ENCODE measurements around the gene STH. TPM values are rescaled to one million over a fixed set of nuclear protein-coding genes. Genes with fewer than 3 reads are reported as not detected.

STH gene
- total and polyA plus RNA-seq, 7 donors = 0.25 to 2.0 (median 0.26) TPM; not detected in 4

DNA sequence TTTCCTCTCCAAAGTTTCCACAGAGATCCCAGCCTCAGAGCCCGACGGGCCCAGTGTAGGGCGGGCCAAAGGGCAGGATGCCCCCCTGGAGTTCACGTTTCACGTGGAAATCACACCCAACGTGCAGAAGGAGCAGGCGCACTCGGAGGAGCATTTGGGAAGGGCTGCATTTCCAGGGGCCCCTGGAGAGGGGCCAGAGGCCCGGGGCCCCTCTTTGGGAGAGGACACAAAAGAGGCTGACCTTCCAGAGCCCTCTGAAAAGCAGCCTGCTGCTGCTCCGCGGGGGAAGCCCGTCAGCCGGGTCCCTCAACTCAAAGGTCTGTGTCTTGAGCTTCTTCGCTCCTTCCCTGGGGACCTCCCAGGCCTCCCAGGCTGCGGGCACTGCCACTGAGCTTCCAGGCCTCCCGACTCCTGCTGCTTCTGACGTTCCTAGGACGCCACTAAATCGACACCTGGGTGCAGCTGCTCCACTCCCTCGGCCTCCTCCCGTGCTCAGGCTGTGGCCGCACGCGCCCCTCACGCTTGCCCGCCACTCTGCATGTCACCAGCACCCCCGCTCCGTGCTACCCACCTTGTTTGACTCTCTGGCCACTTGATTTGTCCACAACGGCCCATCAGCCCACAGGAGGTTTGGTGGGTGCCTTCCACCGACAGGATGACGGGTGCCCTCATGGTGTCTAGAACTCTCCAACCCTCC lies 15.3 kb upstream of the STH start:
- peak in 1 of 2 donors; percentile 40 for DNase-seq
- 67 to 75% (median 74%) methylated on average over 28 to 31 of the region's 31 CpGs for WGBS, 3 donors
- H3K27ac ChIP-seq = no peak overlapping the region
- H3K9me3 ChIP-seq = no peaks in the 10 kb centered on the region
- no peak for TF ChIP-seq CTCF (IDR thresholded peaks at IDR 0.05)
- H3K4me3 ChIP-seq = no peak overlapping the region
- intact Hi-C loops (cut with DNase I) = no loop called here
- ATAC-seq = peak in 2 of 4 donors; percentile 12 to 27
- H3K36me3 ChIP-seq (ENCODE audit: insufficient read depth in 1 of 2, low read depth in 1 of 2) = peaks cover 0 to 65% of the 10 kb centered on the region in 2 donors
- no peaks in the 10 kb centered on the region for H3K27me3 ChIP-seq (ENCODE audit: insufficient read depth in 3 of 3, low read length in 2 of 3)
- H3K4me1 ChIP-seq = no peaks in the 10 kb centered on the region

DNA sequence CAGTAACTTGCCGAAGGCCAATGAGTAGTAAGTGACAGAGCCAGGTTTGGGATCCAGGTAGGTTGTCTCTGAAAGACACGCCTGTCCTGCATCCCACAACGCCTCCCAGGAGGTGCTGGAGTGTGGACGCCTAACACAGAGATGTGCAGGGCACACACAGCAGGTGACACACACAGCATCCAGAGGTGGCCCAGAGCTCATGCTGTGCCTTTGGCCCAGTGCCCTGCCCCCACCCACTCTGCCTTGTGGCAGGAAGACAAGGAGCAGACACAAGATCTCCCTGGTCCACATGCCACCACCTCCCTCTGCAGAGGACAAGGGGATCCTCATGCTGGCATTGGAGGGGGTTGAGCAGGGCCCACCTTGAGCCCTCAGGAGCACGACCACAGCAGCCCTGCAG lies 14.7 kb upstream of the STH start:
- Histone ChIP-seq H3K4me1 (no peaks in the 10 kb centered on the region), H3K27me3 (ENCODE audit: insufficient read depth in 3 of 3, low read length in 2 of 3) (no peaks in the 10 kb centered on the region), H3K36me3 (ENCODE audit: insufficient read depth in 1 of 2, low read depth in 1 of 2) (peaks cover 0 to 65% of the 10 kb centered on the region in 2 donors), H3K4me3 (no peak overlapping the region), H3K27ac (no peak overlapping the region), H3K9me3 (no peaks in the 10 kb centered on the region)
- peak in 1 of 4 donors; percentile 22 for ATAC-seq
- peak in 1 of 2 donors; percentile 50 for DNase-seq
- TF ChIP-seq CTCF (IDR thresholded peaks at IDR 0.05) = no peak
- intact Hi-C loops (cut with DNase I) = no loop called here
- 88 to 93% (median 92%) methylated on average over 5 of the region's 5 CpGs for WGBS, 3 donors

GRCh38 chr17:45985447-45985846 lies 13.6 kb upstream of the STH start:
- no peak overlapping the region for H3K4me3 ChIP-seq
- no peaks in the 10 kb centered on the region for H3K9me3 ChIP-seq
- DNase-seq = no peak
- ATAC-seq = no peak
- TF ChIP-seq CTCF (IDR thresholded peaks at IDR 0.05) = no peak
- peaks cover 0 to 68% of the 10 kb centered on the region in 2 donors for H3K36me3 ChIP-seq (ENCODE audit: insufficient read depth in 1 of 2, low read depth in 1 of 2)
- no peak overlapping the region for H3K27ac ChIP-seq
- H3K4me1 ChIP-seq = no peaks in the 10 kb centered on the region
- H3K27me3 ChIP-seq (ENCODE audit: insufficient read depth in 3 of 3, low read length in 2 of 3) = no peaks in the 10 kb centered on the region
- WGBS, 3 donors = 73 to 86% (median 82%) methylated on average over 4 of the region's 4 CpGs
- intact Hi-C loops (cut with DNase I) = no loop called here

- H3K4me1 ChIP-seq = no peaks in the 10 kb centered on the region
- intact Hi-C loops (cut with DNase I) = no loop called here
- ATAC-seq (no peak), DNase-seq (no peak)
- 89 to 94% (median 91%) methylated on average over 4 of the region's 4 CpGs for WGBS, 3 donors
- H3K36me3 ChIP-seq (ENCODE audit: insufficient read depth in 1 of 2, low read depth in 1 of 2) = peaks cover 0 to 70% of the 10 kb centered on the region in 2 donors
- H3K9me3 ChIP-seq = no peaks in the 10 kb centered on the region
- no peak overlapping the region for H3K27ac ChIP-seq
- TF ChIP-seq CTCF (IDR thresholded peaks at IDR 0.05) = no peak
- no peak overlapping the region for H3K4me3 ChIP-seq
- H3K27me3 ChIP-seq (ENCODE audit: insufficient read depth in 3 of 3, low read length in 2 of 3) = no peaks in the 10 kb centered on the region
Measured at GRCh38 chr17:45986056-45986455, 13.0 kb upstream of the STH start.

GRCh38 chr17:45987706-45988105 lies 11.3 kb upstream of the STH start:
- Histone ChIP-seq H3K9me3 (no peaks in the 10 kb centered on the region), H3K4me3 (no peak overlapping the region), H3K36me3 (ENCODE audit: insufficient read depth in 1 of 2, low read depth in 1 of 2) (peaks cover 0 to 79% of the 10 kb centered on the region in 2 donors), H3K4me1 (no peaks in the 10 kb centered on the region), H3K27me3 (ENCODE audit: insufficient read depth in 3 of 3, low read length in 2 of 3) (no peaks in the 10 kb centered on the region), H3K27ac (no peak overlapping the region)
- WGBS, 3 donors = 81 to 89% (median 82%) methylated on average over 5 of the region's 5 CpGs
- no peak for TF ChIP-seq CTCF (IDR thresholded peaks at IDR 0.05)
- intact Hi-C loops (cut with DNase I) = no loop called here
- DNase-seq (no peak), ATAC-seq (no peak)

Measured in psoas muscle (tissue), 8 donors.